NCI-H2081 (cell line): ENCODE measurements around the gene NPPB.

Source experiments
- DNase-seq, 2 experiments: peaks; one replicate each; lab custom pipeline; 2025; lab: John Stamatoyannopoulos, UW

Gene NPPB

GRCh38 chr1:11833497-11833896, 25.2 kb downstream of the NPPB start:
- no peak for DNase-seq

GRCh38 chr1:11831945-11832725, 26.6 kb downstream of the NPPB start:
- DNase-seq = peak; percentile 73 to 94

GRCh38 chr1:11828511-11828910, 30.2 kb downstream of the NPPB start:
- DNase-seq = no peak

- no peak for DNase-seq
Observed at GRCh38 chr1:11826946-11827345, 31.8 kb downstream of the NPPB start.

GRCh38 chr1:11825131-11825530, 33.6 kb downstream of the NPPB start:
- DNase-seq = no peak

- no peak for DNase-seq
Observed at GRCh38 chr1:11823366-11824137, 35.2 kb downstream of the NPPB start.

GRCh38 chr1:11822091-11822490, 36.7 kb downstream of the NPPB start:
- no peak for DNase-seq

GRCh38 chr1:11817192-11817591, 41.6 kb downstream of the NPPB start:
- DNase-seq = no peak

GRCh38 chr1:11813021-11813420, 45.7 kb downstream of the NPPB start:
- DNase-seq = no peak
